H1 (cell line): ENCODE data around the gene SGMS1. TPM values are rescaled to one million over a fixed set of nuclear protein-coding genes. Genes with fewer than 3 reads are reported as not detected.

ENCODE experiments used
- CTCF ChIA-PET: fragments of 300-600 bp; sonication (Branson Sonifier 250); formaldehyde crosslinking; loops from one replicate; lab custom pipeline; 2021; ENCODE audit not compliant: partially characterized antibody; lab: Charles Lee
- POLR2A ChIA-PET: fragments of 300-600 bp; sonication (Branson Sonifier 250); formaldehyde crosslinking; loops from one replicate; lab custom pipeline; 2021; ENCODE audit warnings: inconsistent platforms; ENCODE audit not compliant: partially characterized antibody; lab: Charles Lee
- DNase-seq, 2 experiments: peaks; one replicate each; pipeline versions ENCODE4 v3.0.0 to v3.0.0-alpha.2; 2010 to 2022; ENCODE audit warnings: low spot score in 2 of 2, low read depth in 1 of 2, mixed read lengths in 1 of 2
- FAIRE-seq: peaks from 2 replicates; lab custom pipeline; 2011; peaks lifted over from hg19 to GRCh38; lab: Jason Lieb, UNC
- H2AFZ ChIP-seq: 2 replicates; pipeline ENCODE4 v1.8.1; 2012; ENCODE audit warnings: low read length, inconsistent platforms
- H2AK5ac ChIP-seq: 2 replicates; pipeline ENCODE4 v1.6.1; 2013; ENCODE audit warnings: low read depth, low read length
- H2BK120ac ChIP-seq: replicated peaks from 2 replicates; pipeline ENCODE3; 2013; ENCODE audit warnings: low read depth, low read length, inconsistent platforms
- H2BK12ac ChIP-seq: 2 replicates; pipeline ENCODE4 v1.6.1; 2013; ENCODE audit warnings: low read depth, low read length
- H2BK15ac ChIP-seq: 2 replicates; pipeline ENCODE4 v1.6.1; 2013; ENCODE audit warnings: low read length
- H2BK20ac ChIP-seq: 2 replicates; pipeline ENCODE4 v1.6.1; 2013; ENCODE audit warnings: low read length
- H2BK5ac ChIP-seq: 2 replicates; pipeline ENCODE4 v1.6.1; 2013; ENCODE audit warnings: low read depth, low read length
- H3K14ac ChIP-seq: 2 replicates; pipeline ENCODE4 v1.6.1; 2013; ENCODE audit warnings: inconsistent platforms; ENCODE audit not compliant: insufficient read length
- H3K18ac ChIP-seq: 2 replicates; pipeline ENCODE4 v1.6.1; 2013; ENCODE audit warnings: low read length; ENCODE audit errors: extremely low read depth
- H3K23ac ChIP-seq: 2 replicates; pipeline ENCODE4 v1.6.1; 2013; ENCODE audit warnings: inconsistent platforms; ENCODE audit not compliant: insufficient read length
- H3K23me2 ChIP-seq: 2 replicates; pipeline ENCODE4 v1.6.1; 2013; ENCODE audit warnings: low read depth, low read length
- H3K27ac ChIP-seq: 2 replicates; pipeline ENCODE4 v1.6.1; 2011; ENCODE audit warnings: low read depth, low read length, inconsistent platforms
- H3K27me3 ChIP-seq, 4 experiments: replicated peaks in 1 of 4; 1 replicate in 1 of 4; 2 replicates in 3 of 4; pipeline versions ENCODE4 v1.6.1 to v1.8.1; 2011 to 2013; ENCODE audit warnings: low read length in 3 of 4, mild to moderate bottlenecking in 3 of 4, inconsistent platforms in 2 of 4, mixed read lengths in 2 of 4, moderate library complexity in 1 of 4; ENCODE audit not compliant: control insufficient read depth in 3 of 4, insufficient read depth in 3 of 4; ENCODE audit errors: extremely low read depth in 1 of 4
- H3K36me3 ChIP-seq, 4 experiments: 2 replicates each; pipeline versions ENCODE4 v1.6.1 to v1.8.1; 2011 to 2013; ENCODE audit warnings: mild to moderate bottlenecking in 4 of 4, low read length in 3 of 4, moderate library complexity in 2 of 4, control low read depth in 1 of 4, inconsistent platforms in 1 of 4; ENCODE audit not compliant: insufficient read depth in 4 of 4, control insufficient read depth in 2 of 4
- H3K4ac ChIP-seq: replicated peaks from 2 replicates; pipeline ENCODE3; 2013; ENCODE audit warnings: low read length, low read depth, mixed read lengths, inconsistent platforms; ENCODE audit not compliant: insufficient read length
- H3K4me1 ChIP-seq, 4 experiments: replicated peaks in 1 of 4; 1 replicate in 1 of 4; 2 replicates in 3 of 4; pipeline versions ENCODE4 v1.6.1 to v1.8.1; 2011 to 2013; ENCODE audit warnings: low read length in 3 of 4, inconsistent platforms in 2 of 4, mixed read lengths in 1 of 4; ENCODE audit not compliant: insufficient read depth in 4 of 4, control insufficient read depth in 3 of 4
- H3K4me2 ChIP-seq, 2 experiments: 2 replicates each; pipeline versions ENCODE4 v1.6.1 to v1.8.1; 2011 to 2013; ENCODE audit warnings: low read depth in 2 of 2, low read length in 2 of 2, control low read depth in 1 of 2, inconsistent platforms in 1 of 2, mild to moderate bottlenecking in 1 of 2; ENCODE audit not compliant: insufficient read depth in 1 of 2
- H3K4me3 ChIP-seq, 4 experiments: fragments of 200-600, 300-600 bp in 1 of 4; sonication (generic), shearing (Covaris generic), sonication (Bioruptor Twin) in 1 of 4; 2 replicates each; pipeline versions ENCODE4 v1.5.1 to v1.8.1; 2011 to 2016; ENCODE audit warnings: low read length in 4 of 4, low read depth in 3 of 4, control low read depth in 2 of 4, inconsistent platforms in 2 of 4, mild to moderate bottlenecking in 2 of 4, mixed read lengths in 1 of 4, moderate library complexity in 1 of 4; ENCODE audit not compliant: insufficient read depth in 2 of 4; ENCODE audit errors: extremely low read depth in 1 of 4
- H3K56ac ChIP-seq: replicated peaks from 2 replicates; pipeline ENCODE3; 2013; ENCODE audit warnings: low read depth, mild to moderate bottlenecking, mixed read lengths, low read length, inconsistent platforms; ENCODE audit not compliant: insufficient read length
- H3K79me1 ChIP-seq: 2 replicates; pipeline ENCODE4 v1.6.1; 2013; ENCODE audit warnings: low read depth, low read length, control low read depth
- H3K79me2 ChIP-seq, 2 experiments: 2 replicates each; pipeline versions ENCODE4 v1.6.1 to v1.8.1; 2012 to 2013; ENCODE audit warnings: low read length in 2 of 2, mild to moderate bottlenecking in 2 of 2, inconsistent platforms in 1 of 2; ENCODE audit not compliant: insufficient read depth in 2 of 2, control insufficient read depth in 1 of 2
- H3K9ac ChIP-seq, 4 experiments: replicated peaks in 1 of 4; 1 replicate in 1 of 4; 2 replicates in 3 of 4; pipeline versions ENCODE4 v1.6.1 to v1.8.1; 2011 to 2013; ENCODE audit warnings: low read depth in 3 of 4, low read length in 3 of 4, control low read depth in 2 of 4, mild to moderate bottlenecking in 2 of 4, moderate library complexity in 2 of 4, inconsistent platforms in 1 of 4; ENCODE audit errors: extremely low read depth in 1 of 4
- H3K9me3 ChIP-seq, 2 experiments: 2 replicates each; pipeline versions ENCODE4 v1.6.1 to v1.8.1; 2012 to 2013; ENCODE audit warnings: mild to moderate bottlenecking in 2 of 2, moderate library complexity in 2 of 2, control low read depth in 1 of 2, inconsistent platforms in 1 of 2, low read depth in 1 of 2, low read length in 1 of 2, mixed read lengths in 1 of 2; ENCODE audit not compliant: insufficient read depth in 2 of 2
- H4K20me1 ChIP-seq, 2 experiments: replicated peaks in 1 of 2; 2 replicates each; pipeline versions ENCODE3 to v1.8.1; 2011 to 2013; ENCODE audit warnings: inconsistent platforms in 2 of 2, low read length in 2 of 2, mild to moderate bottlenecking in 1 of 2; ENCODE audit not compliant: insufficient read depth in 2 of 2, control insufficient read depth in 1 of 2
- H4K5ac ChIP-seq: 2 replicates; pipeline ENCODE4 v1.6.1; 2013; ENCODE audit warnings: low read length, low read depth, mixed read lengths, inconsistent platforms; ENCODE audit not compliant: insufficient read length
- H4K8ac ChIP-seq: 2 replicates; pipeline ENCODE4 v1.8.0; 2013; ENCODE audit warnings: mild to moderate bottlenecking, moderate library complexity, low read length, inconsistent platforms; ENCODE audit not compliant: insufficient read depth; ENCODE audit errors: extremely low read depth
- H4K91ac ChIP-seq: replicated peaks from 2 replicates; pipeline ENCODE3; 2013; ENCODE audit warnings: low read length, mixed read lengths, inconsistent platforms; ENCODE audit not compliant: insufficient read length
- ASH2L ChIP-seq: fragments of 200-600, 300-600 bp; sonication (generic); IDR thresholded peaks from one replicate; pipeline ENCODE4 v1.7.1; 2017; ENCODE audit warnings: low read length
- BRCA1 ChIP-seq: IDR thresholded peaks from 2 replicates; pipeline ENCODE4 v1.6.1; 2012; ENCODE audit warnings: low read depth, low read length, improper control_type of control experiment
- CBX8 ChIP-seq: fragments of 300-800, 300-1000 bp; sonication (generic); IDR thresholded peaks from 2 replicates; pipeline ENCODE4 v1.7.1; 2016; ENCODE audit warnings: low read depth, low read length, borderline replicate concordance
- CHD1 ChIP-seq: IDR thresholded peaks from 2 replicates; pipeline ENCODE4 v1.6.1; 2012; ENCODE audit warnings: low read depth, low read length, improper control_type of control experiment
- CTBP2 ChIP-seq: IDR thresholded peaks from 2 replicates; pipeline ENCODE4 v1.7.0; 2011; ENCODE audit warnings: borderline replicate concordance, mild to moderate bottlenecking, moderate library complexity, mixed read lengths, low read length; ENCODE audit not compliant: insufficient read depth, insufficient read length
- KDM4A ChIP-seq: IDR thresholded peaks from one replicate; pipeline ENCODE4 v1.7.1; 2012; ENCODE audit warnings: low read depth, mild to moderate bottlenecking, moderate library complexity, low read length, inconsistent platforms; ENCODE audit not compliant: severe bottlenecking
- POU5F1 ChIP-seq: IDR thresholded peaks from 2 replicates; pipeline ENCODE4 v1.6.1; 2011; ENCODE audit warnings: low read depth, mild to moderate bottlenecking, low read length, moderate library complexity
- SIN3A ChIP-seq, 2 experiments: IDR thresholded peaks in 1 of 2; conservative IDR thresholded peaks in 1 of 2; 2 replicates each; pipeline ENCODE4 v1.6.1; 2011 to 2012; ENCODE audit warnings: low read length in 2 of 2, improper control_type of control experiment in 1 of 2, low read depth in 1 of 2, mild to moderate bottlenecking in 1 of 2
- SUZ12 ChIP-seq: fragments of 200-600 bp; sonication (generic); IDR thresholded peaks from 2 replicates; pipeline ENCODE4 v1.6.1; 2012; ENCODE audit warnings: mild to moderate bottlenecking, inconsistent platforms, low read length, moderate library complexity, mixed read lengths
- TAF7 ChIP-seq: optimal IDR thresholded peaks from 2 replicates; pipeline ENCODE3; 2011; ENCODE audit warnings: low read depth, mild to moderate bottlenecking, inconsistent platforms, low read length, moderate library complexity, borderline replicate concordance
- WGBS, 2 experiments: shearing (Covaris generic) in 1 of 2; methylation state at CpG; one replicate each; pipeline versions ENCODE4 v1.1.6 to v1.1.7; 2013 to 2015; ENCODE audit warnings: low lambda C conversion rate in 2 of 2, mixed read lengths in 2 of 2, inconsistent platforms in 1 of 2, low coverage in 1 of 2, missing lambda C conversion rate in 1 of 2; ENCODE audit not compliant: insufficient replicate concordance in 2 of 2, insufficient coverage in 1 of 2, insufficient read length in 1 of 2; ENCODE audit errors: extremely low coverage in 1 of 2, missing lambda C conversion rate in 1 of 2; 5-methylcytosine and 5-hydroxymethylcytosine counted together
- polyA plus RNA-seq, 7 experiments: library from polyadenylated mRNA; depleted of rRNA in 3 of 7; stranded (reverse) in 5 of 7; unstranded in 2 of 7; fragments of >200 nt in 5 of 7; fragments of 200-250 nt in 2 of 7; gene quantifications; 1 replicate in 5 of 7; 2 replicates in 1 of 7; 4 replicates in 1 of 7; pipeline versions ENCODE4 v1.2.1 to v1.2.3, GENCODE V29; 2011 to 2013; ENCODE audit warnings: missing spikeins in 2 of 7, mixed read lengths in 2 of 7
- total RNA-seq: library from RNA; stranded (reverse); fragmentation: NEBNext Ultra II Directional; extraction: Animal tissue kit (Norgen Biotek cat#: 25700); gene quantifications from 2 replicates; pipeline ENCODE4 v1.2.1, GENCODE V29; 2021
- TF ChIP-seq, protein P1 (sequence below), 3 experiments: IDR thresholded peaks; 1 replicate in 2 of 3; 2 replicates in 1 of 3; pipeline versions ENCODE4 v1.5.1 to v1.6.1; 2011; ENCODE audit warnings: low read length in 3 of 3, mild to moderate bottlenecking in 3 of 3, inconsistent platforms in 2 of 3, low read depth in 1 of 3, moderate library complexity in 1 of 3; ENCODE audit not compliant: insufficient read depth in 1 of 3; ENCODE audit errors: control extremely low read depth in 1 of 3

SGMS1 gene
- total and polyA plus RNA-seq, 2 of the 8 experiments (the other 6 are each of a cell fraction or from before 2014, with no cell fraction given), result 6.0 to 15.6 TPM

DNA sequence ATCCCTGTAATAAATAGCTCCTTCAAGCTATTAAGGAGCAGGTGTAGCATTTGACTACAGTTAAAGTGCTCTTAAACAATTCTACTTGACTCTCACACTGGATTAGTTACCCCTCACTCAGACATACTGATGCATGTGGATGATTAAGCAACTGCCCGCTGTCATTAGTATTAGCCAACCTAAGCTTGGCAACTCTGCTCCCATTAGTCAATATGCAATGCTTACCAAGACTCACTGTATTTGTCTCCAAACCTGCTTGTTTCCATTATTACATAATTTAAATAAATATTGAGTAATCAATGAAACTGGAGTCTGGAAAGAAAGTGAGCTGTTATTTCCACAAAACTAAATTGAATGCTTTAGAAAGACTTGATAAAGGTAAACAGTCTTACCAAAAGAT lies 228.5 kb downstream of the SGMS1 start:
- H3K27me3 ChIP-seq, result no peaks in the 10 kb centered on the region
- H3K9me3 ChIP-seq, result no peaks in the 10 kb centered on the region
- no peak overlapping the region for H3K4me3 ChIP-seq
- 88% methylated on average over 1 of the region's 1 CpG; no CpG with 5 or more reads in 1 of the 2 experiments for WGBS, 2 experiments
- H3K4me2 ChIP-seq, result no peak overlapping the region
- no peaks in the 10 kb centered on the region for H3K36me3 ChIP-seq
- H2BK15ac ChIP-seq, result no peak overlapping the region
- H2AK5ac ChIP-seq, result no peak overlapping the region
- no peak overlapping the region for H3K4ac ChIP-seq
- CTCF ChIA-PET, result interaction anchor here (0.9 to 1.5 kb wide), 2 partner anchors 27 to 29 kb away, joined by 3 to 4 read pairs; no protein-coding TSS in a partner anchor
- H3K9ac ChIP-seq, result no peak overlapping the region
- H3K23me2 ChIP-seq, result no peaks in the 10 kb centered on the region
- no peak for DNase-seq
- no peak overlapping the region for H2BK120ac ChIP-seq
- no peak overlapping the region for H3K14ac ChIP-seq
- H3K79me2 ChIP-seq, result no peaks in the 10 kb centered on the region
- no peak overlapping the region for H4K5ac ChIP-seq
- no peak overlapping the region for H2BK12ac ChIP-seq
- H4K20me1 ChIP-seq, result no peaks in the 10 kb centered on the region
- no peak overlapping the region for H4K8ac ChIP-seq
- H4K91ac ChIP-seq, result no peak overlapping the region
- POLR2A ChIA-PET, result interaction anchor here (0.8 kb wide), 2 partner anchors 12 to 17 kb away, joined by 3 read pairs; no protein-coding TSS in a partner anchor
- no peak overlapping the region for H3K56ac ChIP-seq
- H2BK5ac ChIP-seq, result no peak overlapping the region
- no peak overlapping the region for H3K18ac ChIP-seq
- FAIRE-seq, result no peak
- H2AFZ ChIP-seq, result no peak overlapping the region
- H3K23ac ChIP-seq, result no peak overlapping the region
- no peak overlapping the region for H2BK20ac ChIP-seq
- H3K4me1 ChIP-seq, result peaks cover 0 to 4% (median 1%) of the 10 kb centered on the region in 4 experiments; a peak in 2 of 7 replicates
- no peaks in the 10 kb centered on the region; the same call in 1 of the 2 replicates for H3K79me1 ChIP-seq
- H3K27ac ChIP-seq, result no peak overlapping the region
- TF ChIP-seq CBX8 (no peak), SIN3A (conservative IDR thresholded peaks at IDR 0.05 in 1 of 2, IDR thresholded peaks at IDR 0.05 in 1 of 2; ENCODE audit: low read depth in 1 of 2, low read length in 2 of 2) (no peak), BRCA1 (no peak), SUZ12 (no peak), ASH2L (no peak), TAF7 (no peak), CTBP2 (no peak), POU5F1 (no peak), KDM4A (no peak), CHD1 (no peak)
- TF ChIP-seq, protein P1, sequence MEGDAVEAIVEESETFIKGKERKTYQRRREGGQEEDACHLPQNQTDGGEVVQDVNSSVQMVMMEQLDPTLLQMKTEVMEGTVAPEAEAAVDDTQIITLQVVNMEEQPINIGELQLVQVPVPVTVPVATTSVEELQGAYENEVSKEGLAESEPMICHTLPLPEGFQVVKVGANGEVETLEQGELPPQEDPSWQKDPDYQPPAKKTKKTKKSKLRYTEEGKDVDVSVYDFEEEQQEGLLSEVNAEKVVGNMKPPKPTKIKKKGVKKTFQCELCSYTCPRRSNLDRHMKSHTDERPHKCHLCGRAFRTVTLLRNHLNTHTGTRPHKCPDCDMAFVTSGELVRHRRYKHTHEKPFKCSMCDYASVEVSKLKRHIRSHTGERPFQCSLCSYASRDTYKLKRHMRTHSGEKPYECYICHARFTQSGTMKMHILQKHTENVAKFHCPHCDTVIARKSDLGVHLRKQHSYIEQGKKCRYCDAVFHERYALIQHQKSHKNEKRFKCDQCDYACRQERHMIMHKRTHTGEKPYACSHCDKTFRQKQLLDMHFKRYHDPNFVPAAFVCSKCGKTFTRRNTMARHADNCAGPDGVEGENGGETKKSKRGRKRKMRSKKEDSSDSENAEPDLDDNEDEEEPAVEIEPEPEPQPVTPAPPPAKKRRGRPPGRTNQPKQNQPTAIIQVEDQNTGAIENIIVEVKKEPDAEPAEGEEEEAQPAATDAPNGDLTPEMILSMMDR (IDR thresholded peaks at IDR 0.05; ENCODE audit: control extremely low read depth in 1 of 3, insufficient read depth in 1 of 3, low read depth in 1 of 3, low read length in 3 of 3), result no peak
